HG03469 (cell line): ENCODE data around the gene NMRAL1.

Source experiments
- ATAC-seq: cut with Tn5 transposase; IDR thresholded peaks from one replicate; pipeline ENCODE4 v1.9.1; 2021; ENCODE audit warnings: mild to moderate bottlenecking, moderate library complexity, moderate number of reproducible peaks; ENCODE audit not compliant: unreplicated experiment

Gene NMRAL1

DNA sequence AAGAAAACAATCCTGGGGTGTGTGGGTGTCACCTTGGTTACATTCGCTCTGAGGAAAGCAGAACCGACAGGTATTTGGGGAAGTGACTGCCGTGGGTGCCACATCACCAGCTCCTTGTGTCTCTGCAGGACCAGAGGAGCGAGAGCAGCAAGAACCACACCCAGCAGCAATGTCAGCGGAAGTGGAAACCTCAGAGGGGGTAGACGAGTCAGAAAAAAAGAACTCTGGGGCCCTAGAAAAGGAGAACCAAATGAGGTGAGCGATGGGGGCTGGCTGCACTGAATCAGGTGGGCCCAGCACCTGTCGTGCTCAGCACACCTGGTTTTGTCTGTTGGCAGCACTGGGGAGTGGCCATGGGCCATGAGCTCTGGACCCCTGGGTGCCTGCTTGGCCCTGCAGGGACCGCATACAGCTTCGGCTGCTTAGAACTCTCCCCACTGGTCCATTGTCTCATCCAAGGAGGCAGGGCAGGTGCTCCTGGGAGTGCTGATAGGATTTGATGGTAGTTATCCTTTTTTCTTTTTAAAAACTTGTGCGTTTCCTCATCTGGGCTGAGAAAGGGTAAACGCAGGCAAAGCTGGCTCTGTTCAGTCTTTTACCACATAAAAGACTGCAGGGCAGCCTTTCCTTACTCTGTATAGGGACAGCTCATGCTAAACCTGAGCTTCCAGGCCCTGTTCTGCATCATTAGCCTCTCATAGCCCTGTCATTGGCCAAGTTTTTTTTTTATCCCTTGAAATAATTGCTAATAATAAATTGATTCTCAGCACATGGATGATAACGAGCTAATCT, 31.1 kb upstream of the NMRAL1 start:
- peak; percentile 60 for ATAC-seq

DNA sequence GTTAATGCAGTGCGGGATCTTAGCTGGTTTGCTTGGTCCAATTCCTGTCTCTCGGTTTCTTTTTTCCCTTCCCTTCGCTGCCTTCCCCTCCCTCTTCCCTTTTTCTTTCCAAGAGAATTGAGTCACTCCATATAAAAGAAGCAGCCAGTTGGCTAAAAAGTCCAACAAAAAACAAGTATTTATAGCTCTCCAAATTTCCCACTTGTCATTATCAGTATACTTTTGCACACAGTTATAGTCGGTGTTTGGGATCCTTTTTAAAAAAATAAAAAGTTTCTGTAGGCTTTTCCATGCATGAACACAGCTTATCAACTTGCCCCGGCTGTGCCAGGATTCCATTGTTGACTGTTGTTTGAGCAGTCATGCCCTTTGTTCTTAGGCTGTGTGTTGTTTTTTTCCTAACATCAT, 26.6 kb upstream of the NMRAL1 start:
- ATAC-seq: no peak

DNA sequence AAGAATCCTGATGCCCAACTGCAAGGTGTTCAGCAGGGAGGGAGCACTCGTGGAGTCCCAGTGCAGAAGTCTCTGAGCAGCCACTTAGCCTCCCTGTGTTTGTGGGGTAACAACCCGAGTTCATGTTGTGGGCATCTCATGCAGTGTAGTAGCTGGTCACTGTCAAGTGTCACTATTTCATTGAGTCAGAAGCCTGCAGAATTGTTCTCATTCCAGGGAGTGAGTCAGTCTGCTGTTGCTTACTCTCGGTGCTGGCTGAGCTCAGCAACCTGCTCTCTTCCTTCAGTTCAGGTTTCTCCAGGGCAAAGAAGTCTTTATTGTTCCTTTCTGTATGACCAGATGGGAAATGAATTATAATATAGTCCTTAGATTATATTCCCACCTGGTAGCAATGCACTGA, 25.8 kb upstream of the NMRAL1 start:
- ATAC-seq: no peak

DNA sequence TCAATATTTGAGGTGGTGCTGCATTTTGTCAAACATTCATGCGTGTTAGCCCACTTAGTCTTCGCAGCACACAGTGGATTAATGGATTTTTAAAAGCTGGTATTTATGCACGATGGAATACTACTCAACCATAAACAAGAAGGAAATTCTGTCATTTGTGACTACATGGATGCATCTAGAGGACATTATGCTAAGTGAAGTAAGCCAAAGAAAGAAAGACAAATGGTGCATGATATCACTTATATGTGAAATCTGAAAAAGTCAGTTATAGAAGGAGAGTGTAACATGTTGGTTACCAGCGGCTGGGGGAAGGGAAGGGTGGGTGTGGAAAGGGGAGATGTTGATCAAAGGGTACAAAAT, 24.8 kb upstream of the NMRAL1 start:
- ATAC-seq: no peak

DNA sequence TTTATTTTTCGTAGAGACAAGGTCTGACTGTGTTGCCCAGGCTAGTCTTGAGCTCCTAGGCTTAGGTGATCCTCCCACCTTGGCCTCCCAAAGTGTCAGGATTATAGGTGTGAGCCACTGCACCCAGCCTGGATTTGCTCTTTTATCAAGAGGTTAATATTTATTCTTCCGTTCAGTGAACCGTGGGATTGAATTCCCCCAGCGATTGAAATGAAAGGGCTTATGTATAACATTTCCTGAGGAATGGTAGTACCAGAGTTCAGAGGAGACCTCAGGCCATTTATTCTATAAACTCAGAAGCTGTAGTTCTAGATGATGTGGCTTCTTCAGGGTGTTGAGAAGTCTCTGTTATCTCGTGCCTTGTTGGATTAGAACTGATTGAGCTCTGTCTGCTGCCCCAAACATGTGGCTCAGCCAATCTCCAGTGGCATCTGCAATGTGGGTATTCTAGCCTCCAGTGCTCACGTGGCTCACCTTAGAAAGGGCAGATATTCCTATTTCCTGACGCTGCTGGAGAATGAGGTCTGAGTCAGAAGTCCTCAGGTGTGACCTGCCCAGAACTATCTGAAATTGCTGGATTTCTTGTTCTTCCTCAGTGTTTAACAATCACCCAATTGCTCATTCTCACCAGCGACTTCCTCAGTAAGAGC, 24.2 kb upstream of the NMRAL1 start:
- no peak for ATAC-seq

DNA sequence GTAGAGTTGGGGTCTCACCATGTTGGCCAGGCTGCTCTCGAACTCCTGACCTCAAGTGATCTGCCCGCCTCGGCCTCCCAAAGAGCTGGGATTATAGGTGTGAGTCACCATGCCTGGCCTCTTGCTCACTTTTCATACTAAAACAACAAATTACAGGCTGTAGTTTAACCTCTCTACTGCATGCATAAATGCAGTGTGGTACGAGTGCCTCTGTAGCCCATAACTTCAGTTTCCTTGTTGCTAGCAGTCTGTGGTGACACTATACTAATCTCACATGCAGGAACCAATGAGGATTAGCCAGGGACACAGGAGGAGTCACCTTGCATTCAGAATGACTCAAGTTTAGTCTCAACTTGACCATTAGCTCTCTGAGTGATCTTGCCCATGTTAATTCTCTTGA, 21.9 kb upstream of the NMRAL1 start:
- ATAC-seq: no peak

DNA sequence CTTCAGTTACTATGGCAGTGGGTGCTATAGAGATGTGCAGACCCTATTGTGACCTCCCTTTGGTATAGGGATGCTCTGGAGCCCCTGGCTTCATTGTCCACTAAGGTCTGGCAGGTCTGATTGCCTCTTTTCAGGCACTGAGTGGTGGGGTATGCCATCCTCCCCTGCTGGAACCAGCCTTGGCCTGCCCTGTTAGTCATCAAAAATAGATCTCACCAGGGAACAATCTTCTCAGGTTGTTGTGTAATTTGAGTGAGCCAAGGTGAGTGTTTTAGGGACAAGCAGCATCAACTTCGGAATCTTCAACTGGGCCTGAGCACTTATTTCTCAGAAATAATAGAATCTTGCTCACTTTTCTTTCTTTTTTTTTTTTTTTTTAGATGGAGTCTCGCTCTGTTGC, 21.3 kb upstream of the NMRAL1 start:
- ATAC-seq: no peak

DNA sequence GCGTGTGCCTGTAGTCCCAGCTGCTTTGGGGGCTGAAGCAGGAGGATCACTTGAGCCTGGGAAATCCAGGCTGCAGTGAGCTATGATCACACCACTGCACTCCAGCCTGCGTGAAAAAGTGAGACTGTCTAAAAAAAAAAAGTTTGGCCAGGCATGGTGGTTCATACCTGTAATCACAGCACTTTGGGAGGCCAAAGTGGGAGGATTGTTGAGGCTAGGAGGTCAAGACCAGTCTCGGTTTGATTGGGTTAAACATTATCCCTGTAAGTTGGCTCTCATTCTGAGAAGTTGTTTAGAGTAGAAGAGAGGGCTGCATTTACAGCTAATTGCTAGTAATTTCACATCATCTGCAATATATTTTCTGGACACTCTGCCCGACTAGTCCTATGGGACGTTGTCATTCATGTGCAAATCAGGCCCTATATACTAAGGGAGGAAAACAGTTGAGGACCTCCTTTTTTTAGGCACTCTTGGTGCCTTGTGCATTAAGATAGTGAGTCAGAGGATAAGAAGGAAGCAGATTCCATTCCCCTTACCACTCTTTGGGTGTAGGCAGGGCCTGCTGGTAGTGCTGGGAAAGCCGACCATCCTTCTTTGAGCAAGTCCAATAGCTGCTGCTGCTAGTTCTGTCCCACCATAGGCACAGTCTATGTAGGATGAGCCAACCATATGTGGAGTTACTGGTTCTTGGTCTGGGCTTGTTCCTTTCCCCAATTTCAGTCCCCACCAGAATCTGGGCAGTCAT, 20.5 kb upstream of the NMRAL1 start:
- ATAC-seq: no peak

DNA sequence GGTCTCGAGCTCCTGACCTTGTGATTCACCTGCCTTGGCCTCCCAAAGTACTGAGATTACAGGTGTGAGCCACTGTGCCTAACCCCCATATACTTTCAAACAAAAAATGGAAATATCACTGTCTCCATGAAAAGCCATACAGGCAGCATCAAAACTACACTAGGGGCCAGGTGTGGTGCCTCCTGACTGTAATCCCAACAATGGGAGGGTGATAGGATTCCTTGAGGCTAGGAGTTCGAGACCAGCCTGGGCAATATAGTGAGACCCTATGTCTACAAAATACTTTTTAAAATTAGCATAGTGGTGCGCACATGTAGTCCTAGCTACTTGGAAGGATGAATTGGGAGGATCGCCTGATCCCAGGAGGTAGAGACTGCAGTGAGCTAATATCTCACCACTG, 17.5 kb upstream of the NMRAL1 start:
- ATAC-seq: no peak

DNA sequence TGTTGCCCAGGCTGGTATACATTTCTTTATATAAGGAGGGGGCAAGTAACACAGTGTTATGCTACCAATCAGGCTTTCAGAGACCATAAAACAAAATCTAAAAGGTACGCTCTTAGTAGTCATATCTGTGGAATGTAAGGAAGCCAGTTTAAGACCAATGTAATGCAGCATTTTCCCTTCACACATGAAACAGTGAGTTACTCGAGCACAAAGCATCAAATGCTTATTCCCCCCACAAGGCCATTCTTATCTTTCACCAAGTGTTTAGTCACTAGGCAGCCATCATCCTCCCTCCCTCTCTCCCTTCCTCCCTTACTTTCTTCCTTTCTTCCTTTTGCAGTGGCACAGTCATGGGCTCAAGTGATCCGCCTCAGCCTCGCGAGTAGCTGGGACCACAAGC, 14.6 kb upstream of the NMRAL1 start:
- no peak for ATAC-seq

DNA sequence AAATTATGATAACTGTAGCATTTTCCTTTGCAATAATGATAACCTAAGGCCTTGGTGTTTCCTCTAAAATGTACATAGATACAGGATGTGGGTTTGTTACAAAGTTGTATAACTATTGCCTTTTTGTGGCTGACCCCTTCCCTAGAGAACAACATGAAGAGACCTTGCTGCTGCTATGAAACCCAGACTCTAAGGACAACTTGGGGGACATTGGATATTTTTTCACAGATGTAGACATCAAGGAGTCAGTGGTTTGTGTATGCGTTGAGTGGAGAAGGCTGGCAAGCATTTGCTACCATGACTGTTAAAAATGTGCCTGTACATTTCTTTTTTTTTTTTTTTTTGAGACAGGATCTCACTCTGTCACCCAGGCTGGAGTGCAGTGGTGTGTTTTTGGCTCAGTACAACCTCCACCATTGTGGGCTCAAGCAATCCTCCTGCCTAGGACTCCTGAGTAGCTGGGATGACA, 14.1 kb upstream of the NMRAL1 start:
- no peak for ATAC-seq

DNA sequence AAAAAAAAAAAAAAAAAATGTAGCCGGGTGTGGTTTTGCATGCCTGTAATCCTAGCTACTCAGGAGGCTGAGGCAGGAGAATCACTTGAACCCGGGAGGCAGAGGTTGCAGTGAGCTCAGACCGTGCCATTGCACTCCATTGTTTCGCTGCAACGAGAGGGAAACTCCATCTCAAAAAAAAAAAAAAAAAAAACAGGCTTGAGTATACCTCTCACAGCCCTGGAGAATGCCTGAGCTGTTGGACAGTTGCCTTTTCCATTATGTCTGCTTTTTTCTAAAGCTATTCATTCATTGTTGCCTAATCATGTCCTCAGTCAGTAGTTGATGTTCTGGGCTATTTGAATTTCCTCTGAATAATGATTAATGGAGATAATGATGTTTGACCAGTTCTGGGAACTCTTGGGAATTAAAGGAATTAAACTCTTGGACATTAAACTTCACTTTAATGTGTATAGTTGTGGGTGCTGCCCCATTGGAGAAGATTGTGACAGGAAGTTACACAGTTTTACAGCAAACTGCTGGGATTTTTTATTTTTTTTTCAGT, 13.6 kb upstream of the NMRAL1 start:
- no peak for ATAC-seq

DNA sequence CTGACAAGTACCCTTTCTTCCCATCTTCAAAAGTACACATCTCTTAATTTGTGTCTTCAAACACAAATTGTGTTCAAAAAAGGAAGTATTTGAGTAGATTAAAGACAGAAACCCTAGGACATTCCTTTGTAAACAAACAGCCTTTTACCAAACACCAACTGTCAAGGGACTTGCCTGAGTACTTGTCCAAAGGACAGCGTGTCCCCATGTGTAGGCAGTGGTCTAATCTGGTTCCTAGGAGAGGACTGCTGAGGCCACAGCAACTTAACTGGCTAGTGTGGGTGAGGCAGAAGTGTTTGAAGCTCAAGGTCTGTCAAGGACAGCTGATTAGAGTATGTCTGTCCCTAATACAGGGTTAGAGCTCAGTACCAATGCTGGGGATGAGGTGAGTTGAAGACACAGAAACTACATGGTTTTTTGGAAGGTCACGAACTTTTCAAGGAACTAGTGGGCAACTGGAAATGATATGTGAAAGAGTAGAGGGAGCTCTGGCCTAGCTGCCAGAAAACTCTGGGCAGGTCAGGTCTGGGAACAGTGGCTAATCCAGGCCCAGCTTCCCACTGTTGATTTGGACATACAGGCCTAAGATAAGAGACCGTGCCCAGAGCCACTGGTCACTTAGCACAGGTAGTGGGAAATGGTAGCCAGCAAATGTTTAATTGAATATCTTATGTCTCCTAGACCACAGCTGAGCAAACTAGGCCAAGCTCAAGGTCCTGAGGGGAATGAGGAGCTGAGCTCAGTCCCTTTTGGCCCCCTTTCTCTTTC, 11.9 kb upstream of the NMRAL1 start:
- ATAC-seq: no peak

DNA sequence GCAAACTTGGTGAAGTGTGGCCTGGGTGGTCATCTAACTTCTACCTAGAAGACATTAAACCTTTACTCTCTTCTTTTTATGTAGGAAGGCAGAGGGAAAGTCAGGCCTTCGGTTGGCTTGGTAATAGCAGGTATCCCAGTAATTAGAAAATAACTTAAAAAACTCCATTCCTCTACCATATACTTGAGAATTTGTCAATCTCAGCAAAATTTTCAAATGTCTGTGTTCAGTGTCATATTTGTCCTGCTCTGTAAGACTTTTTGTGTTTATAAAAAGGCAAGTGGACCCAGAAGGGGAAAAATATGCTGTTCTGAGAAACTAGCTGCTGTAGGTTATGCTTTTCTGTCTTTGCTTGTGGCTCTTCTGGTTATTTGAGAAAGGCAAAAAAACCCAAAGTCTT, 7.5 kb upstream of the NMRAL1 start:
- ATAC-seq: no peak

DNA sequence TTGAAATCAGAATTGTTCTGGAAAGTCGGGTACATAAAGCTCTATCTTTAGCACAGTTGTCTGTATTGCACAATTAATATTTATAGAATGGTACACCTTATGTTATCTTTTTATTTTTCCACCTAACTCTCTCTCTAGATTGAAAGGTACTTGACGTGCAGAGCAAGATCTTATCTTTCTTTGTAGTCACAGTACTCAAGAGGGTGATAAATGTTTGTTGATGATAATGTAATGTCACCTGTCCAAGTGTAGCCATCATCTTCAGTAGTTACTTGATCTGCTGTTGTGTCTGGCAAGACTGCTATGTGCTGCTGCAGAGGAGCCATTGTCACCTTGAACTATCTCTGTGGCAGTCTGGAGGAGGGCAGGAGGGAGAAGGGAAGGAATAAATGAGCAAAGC, 7.1 kb upstream of the NMRAL1 start:
- no peak for ATAC-seq

DNA sequence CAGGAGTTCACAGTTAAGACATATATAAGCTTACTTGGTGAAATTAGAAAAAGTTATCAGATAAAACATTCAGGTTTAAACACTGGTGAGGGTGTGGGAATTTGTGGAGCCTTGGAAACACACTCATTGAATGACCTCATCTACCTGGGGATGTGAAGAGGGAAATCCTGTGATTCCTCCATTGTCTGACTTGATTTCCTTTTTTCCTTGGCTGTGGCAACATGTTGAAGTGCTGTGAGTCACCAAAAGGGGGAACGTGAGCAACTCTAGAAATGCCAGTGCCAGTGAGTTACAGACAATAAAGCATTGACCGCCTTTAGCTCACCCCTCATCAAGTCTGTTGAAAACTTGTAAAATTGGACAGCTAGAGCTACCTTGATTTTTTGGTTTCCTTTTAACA, 3.5 kb upstream of the NMRAL1 start:
- ATAC-seq: no peak

DNA sequence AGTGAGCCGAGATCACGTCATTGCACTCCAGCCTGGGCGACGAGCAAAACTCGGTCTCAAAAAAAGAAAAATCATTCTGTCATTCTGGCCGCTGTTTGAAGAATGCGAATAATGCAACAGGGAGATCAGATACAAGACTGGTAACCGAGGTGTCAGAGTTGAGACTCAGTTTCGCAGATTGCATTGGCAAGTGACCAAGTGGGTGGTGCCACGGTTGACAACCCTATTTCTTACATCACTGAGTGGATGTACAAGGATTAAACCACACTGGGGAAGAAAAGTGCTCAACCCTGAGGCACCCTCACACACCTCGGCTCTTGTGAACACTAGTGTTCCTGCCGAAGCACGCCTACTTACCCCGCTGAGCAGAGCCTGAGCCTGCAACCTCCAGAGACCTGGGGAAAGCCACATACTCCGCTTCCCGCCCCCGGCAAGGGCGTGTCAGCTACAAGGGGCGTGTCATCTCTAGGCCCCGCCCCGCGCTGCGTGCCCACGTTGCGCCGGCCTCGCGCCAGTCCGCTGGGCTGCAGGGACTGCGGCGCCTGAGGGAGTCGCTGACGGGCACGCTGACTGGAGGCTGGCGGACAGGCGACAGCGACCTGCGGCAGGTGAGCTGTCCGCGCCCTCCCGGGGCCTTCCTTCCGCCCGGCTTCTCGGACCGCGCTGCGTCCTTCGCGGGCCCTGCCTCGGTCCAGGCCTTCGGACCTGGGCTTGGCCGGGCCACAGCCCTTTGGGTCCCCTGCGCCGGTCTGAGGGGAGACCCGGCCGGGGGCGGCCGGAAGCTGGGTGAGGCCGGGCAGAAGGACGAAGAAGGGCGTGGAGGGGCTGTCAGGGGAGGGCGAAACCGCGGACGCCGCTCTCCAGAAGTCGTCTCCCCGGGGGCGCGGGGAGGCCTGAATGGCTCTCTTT, 1.7 kb upstream of the NMRAL1 start, which contains the start of gene HMOX2:
Gene HMOX2, plus strand, starts transcription at position 519 of the 909 bp plus-strand sequence. CDS start 29,127 bp downstream, outside the sequence.
- ATAC-seq: peak; percentile 71

DNA sequence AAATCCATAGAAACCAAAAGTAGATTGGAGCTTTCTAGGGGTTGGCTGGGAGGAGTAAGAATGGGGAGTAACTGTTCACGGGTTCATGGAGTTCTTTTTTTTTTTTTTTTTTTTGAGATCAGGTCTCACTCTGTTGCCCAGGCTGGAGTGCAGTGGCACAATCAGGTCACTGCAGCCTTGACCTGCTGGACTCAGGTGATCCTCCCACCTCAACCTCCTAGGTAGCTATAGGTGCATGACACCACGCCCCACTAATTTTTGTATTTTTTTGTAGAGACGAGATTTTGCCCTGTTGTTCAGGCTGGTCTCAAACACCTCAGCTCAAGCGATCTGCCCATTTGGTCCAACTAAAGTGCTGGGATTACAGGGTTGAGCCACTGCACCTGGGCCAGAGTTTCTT, 1.5 kb downstream of the NMRAL1 start:
- no peak for ATAC-seq

DNA sequence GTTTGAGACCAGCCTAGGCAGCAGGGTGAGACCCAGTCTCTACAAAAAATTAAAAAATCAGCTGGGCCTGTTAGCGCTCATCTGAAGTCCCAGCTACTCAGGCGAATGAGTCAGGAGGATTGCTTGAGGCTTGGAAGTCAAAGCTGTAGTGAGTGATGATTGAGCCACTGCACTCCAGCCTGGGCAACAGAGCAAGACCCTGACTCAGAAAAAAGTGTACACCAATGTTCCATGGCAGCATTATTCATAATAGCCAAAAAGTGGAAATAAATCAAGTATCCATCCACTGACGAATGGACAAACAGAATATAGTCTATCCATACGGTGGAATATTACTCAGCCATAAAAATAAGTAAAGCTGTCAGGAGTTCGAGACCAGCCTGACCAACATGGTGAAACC, 2.6 kb downstream of the NMRAL1 start:
- no peak for ATAC-seq

DNA sequence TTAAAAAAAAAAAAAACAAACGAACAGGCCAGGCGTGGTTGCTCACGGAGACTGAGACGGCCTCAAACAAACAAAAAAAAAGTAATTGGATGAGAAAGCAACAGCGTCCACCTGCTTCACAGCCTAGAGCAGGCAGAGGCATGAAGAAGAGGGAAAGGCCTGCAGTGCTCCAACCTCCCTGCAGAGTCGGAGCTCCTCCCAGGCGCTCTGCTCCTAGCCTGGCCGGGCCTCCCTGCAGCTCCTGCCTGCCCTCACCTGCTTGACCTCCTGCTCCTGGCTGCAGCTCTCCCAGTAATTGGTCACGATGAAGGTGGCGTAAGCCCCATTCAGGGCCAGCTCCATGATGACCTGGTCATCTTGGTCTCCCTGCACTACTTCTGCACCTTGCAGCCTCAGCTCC, 5.5 kb downstream of the NMRAL1 start:
- ATAC-seq: no peak
